Inflammatory macrophage (primary cell): ENCODE results near the gene LCP1.
"Not testable (repeated sequence)": the region's sequence is repeated elsewhere in the genome, so short reads cannot be mapped to it uniquely, and the experiment has no call there.

ENCODE experiments used
- DNase-seq, 2 donors: peaks; one replicate each; pipeline ENCODE4 v3.0.0-alpha.2; 2020 to 2022

Gene LCP1

GRCh38 chr13:46181377-46181839, 569 bp downstream of the LCP1 start:
- DNase-seq, result no peak

DNA sequence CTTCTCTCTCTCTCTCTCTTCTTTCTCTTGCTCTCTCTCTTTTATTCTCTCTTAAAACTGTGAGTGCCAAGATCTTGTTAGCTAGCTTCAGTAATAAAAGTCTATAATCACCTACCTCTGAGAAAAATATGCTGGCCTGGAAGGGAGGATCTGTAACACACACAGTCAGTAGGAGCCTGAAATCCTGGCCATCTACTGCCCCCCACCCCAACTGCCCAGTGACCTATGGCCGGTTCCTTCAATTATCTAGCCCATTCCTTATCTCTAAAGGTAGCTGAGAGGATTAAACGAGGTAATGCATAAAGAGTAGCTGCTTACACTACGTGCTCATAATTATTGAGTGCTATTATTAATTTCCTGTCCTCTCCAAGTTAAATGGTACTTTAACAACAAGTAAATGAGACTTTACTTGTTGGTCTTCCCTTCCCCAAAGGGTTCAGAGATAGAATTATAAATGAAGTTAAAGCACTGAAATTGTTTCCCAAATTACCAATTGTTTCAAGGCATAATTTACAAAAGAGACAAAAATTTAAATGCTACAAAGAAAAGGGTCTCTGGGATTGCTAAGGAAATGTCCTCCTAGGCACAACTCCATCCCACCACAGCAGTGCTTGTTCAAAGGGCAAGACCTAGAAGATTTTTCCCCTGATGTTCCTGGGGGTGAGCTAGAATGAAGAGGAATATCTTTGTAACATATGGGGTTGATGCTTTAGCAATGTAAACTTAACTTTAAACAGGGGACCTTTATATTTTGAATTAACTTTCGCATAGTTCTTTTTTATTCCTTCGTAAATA, 1.8 kb downstream of the LCP1 start:
- no peak for DNase-seq

DNA sequence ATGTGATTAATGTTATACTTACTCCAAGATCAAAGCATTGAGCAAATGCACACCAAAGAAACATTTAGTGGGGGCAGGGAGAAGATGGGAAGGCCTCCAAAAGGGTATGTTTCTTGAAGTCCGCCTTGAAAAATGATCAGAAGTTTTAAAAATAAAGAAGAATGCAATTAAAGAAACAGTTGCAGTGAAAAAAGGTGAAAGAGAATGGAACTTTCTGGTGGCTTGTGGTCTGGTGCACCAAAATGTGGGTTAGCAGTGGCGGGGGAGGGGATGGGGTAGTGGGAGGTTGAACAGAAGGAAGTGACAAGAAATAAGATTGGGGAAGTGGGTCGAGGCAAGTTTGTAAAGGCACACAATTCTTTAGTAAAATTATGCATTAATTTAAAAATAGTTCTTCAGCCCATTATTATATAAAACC, 2.5 kb downstream of the LCP1 start:
- DNase-seq, result peak; percentile 70 to 72

DNA sequence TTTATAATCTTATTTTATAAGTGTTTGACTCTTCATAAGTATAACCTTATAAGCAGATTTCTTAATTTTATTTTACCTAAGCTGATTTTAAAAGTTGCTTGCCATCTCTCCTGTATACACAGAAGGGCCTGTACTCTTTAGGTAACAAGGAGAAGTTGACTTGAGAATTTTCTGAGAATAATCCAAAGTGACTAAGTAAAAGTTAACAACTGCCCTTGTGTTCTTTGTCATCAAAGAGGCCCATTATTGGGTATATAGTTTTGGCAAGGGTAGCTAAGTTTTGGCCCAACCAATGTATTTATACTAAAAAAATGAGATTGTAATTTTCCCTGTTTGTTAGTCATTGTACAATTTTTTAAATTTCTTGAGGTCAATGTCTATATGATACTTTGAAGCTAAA, 3.2 kb downstream of the LCP1 start:
- DNase-seq, result no peak

GRCh38 chr13:46178143-46178542, 3.8 kb downstream of the LCP1 start:
- peak; percentile 72 to 76 for DNase-seq

DNA sequence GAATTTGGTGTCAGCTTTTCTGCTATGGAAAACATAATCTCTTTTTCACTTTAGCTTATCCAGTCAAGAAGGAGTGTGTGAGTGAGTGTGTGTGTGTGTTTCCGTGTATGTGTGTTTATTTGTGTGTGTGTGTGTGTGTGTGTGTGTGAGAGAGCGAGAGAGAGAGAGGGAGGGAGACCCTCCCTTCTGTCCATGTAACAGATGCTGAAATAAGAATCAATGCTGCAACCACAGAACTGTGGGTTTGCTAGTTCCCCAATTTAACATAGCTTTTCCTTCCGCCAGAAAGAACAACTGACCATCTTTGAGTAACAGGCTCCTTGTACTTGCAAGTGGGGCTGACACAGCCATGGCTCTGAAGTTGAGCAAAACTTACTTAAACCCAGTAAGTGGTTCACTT, 5.2 kb downstream of the LCP1 start:
- peak; percentile 89 to 94 for DNase-seq

DNA sequence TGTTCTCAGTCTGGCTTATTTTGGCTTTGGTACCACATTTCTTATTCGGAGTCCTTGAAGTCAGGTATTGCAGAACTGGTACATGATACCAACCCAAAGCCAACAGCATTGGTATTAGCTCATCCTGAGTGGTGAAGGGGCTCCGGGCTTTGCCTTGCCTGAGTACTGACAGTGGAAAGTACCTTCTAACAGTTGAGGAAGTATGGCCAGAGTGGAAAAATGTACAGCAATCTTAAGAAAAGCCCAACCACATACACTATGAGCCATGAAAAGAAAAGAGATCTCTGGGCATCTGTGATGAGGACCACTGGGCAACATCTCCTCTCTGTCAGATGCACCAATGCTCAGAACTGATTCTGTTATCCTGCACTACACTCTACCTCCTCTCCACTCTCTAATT, 8.3 kb downstream of the LCP1 start:
- DNase-seq, result peak; percentile 61 to 75

DNA sequence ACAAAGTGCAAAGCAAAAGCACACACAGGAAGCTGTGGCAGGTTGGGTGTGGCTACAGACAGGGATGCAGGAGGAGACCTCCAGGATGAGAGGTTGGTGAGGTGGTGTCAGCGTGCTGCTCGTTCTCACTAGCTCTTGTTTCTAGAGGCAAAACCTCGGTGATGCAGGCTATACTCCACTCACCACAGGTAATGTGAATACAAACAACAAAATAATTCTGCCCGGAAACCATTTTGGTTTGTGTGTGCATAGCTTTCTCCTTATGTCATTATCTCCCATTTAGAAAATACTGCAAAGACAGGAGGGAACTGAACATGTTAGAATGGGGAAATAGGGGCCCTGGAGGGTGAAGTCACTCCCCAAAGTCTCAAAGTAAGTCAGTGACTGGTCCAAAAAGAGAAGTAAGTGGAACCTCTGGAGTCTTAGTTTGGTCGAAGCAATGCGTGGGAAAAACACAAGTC, 9.4 kb downstream of the LCP1 start:
- DNase-seq, result peak; percentile 90 to 92

- DNase-seq, result no peak
Observed at GRCh38 chr13:46171739-46172138, 10.2 kb downstream of the LCP1 start.

DNA sequence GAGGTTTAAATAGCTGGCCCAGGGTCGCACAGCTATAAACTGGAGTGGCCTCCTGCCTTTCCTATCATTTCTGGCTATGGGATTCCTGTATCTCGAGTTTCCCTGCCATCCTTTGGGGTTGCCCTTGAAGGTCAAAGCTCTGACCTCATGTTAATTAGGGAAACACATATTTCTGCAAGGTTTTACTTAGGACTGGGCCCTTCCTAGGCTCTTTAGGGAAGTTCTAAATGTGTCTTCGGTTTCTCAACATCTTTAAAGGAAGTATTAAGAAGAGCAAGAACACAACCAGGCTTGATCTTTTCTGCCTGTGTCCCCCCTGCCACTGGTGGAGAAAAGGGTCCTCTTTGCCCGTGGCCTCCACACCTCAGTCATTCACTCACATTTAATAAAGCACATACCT, 10.8 kb downstream of the LCP1 start:
- DNase-seq, result peak; percentile 77 to 86

DNA sequence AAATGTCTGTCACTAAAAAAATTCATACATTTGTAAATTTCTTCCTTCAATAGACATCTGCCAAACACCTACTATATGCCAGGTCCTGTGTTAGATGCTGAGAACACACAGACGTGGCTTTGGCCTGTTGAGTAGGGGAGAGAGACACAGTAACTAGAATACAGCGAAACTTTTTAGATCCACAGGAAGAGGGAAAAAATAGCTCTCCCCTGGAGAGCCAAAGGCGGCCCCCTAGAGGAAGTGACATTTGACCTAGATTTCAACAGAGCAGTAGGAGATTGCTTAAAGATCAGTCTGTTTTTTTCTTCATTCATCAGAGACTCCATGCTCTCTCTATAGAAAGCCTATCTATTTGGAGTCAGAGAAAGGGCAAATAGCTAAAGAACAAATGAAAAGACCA, 11.3 kb downstream of the LCP1 start:
- DNase-seq, result no peak

- DNase-seq, result no peak
Observed at GRCh38 chr13:46170268-46170667, 11.7 kb downstream of the LCP1 start.

DNA sequence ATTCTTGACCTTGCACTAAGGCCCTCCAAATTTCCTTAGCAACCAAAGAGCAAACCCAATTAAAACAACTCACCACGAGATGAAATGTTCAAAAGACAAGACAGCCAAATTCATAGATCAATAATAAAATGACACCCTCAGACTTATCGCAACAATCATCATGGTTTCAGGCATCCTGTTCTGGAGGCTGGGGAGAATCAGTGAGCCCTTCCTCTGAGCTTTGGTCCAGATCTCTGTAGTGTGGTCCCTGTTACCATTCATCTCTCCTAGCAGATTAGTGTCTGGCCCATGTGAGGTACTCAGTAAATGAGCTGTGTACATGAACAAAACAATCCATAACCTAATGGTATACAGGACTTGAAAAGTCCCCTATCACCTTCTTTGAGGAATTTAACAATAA, 12.2 kb downstream of the LCP1 start:
- DNase-seq, result no peak

- DNase-seq, result peak; percentile 41 to 48
Observed at GRCh38 chr13:46168783-46169182, 13.2 kb downstream of the LCP1 start.

- DNase-seq, result peak; percentile 86 to 92
Observed at GRCh38 chr13:46168341-46168740, 13.6 kb downstream of the LCP1 start.

GRCh38 chr13:46166947-46167610, 14.9 kb downstream of the LCP1 start:
- DNase-seq, result no peak

DNA sequence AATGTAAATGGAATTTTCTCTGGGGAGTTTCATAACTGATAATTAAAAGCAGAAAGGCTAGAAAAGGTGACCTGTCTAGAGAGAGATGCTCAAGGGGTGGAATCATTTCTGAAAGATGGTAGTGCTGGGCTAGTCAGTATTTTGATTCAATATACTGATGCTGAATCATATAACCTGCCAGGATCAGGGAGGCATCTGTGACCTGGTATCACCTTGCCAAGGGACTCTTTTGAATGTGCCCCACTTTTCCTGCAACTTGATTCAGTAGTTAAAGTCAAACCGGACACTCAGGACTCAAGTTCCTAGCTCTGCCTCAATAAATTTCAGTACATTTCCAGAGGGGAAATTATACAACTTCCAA, 15.8 kb downstream of the LCP1 start:
- no peak for DNase-seq

- no peak for DNase-seq
Observed at GRCh38 chr13:46165485-46166223, 16.3 kb downstream of the LCP1 start.

- no peak for DNase-seq
Observed at GRCh38 chr13:46164661-46165060, 17.3 kb downstream of the LCP1 start.

DNA sequence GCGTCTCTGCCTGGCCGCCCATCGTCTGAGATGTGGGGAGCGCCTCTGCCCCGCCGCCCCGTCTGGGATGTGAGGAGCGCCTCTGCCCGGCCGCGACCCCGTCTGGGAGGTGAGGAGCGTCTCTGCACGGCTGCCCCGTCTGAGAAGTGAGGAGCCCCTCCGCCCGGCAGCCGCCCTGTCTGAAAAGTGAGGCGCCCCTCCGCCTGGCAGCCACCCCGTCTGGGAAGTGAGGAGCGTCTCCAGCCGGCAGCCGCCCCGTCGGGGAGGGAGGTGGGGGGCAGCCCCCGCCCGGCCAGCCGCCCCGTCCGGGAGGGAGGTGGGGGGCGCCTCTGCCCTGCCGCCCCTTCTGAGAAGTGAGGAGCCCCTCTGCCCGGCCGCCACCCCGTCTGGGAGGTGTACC, 19.2 kb downstream of the LCP1 start:
- DNase-seq, result not testable (repeated sequence)

DNA sequence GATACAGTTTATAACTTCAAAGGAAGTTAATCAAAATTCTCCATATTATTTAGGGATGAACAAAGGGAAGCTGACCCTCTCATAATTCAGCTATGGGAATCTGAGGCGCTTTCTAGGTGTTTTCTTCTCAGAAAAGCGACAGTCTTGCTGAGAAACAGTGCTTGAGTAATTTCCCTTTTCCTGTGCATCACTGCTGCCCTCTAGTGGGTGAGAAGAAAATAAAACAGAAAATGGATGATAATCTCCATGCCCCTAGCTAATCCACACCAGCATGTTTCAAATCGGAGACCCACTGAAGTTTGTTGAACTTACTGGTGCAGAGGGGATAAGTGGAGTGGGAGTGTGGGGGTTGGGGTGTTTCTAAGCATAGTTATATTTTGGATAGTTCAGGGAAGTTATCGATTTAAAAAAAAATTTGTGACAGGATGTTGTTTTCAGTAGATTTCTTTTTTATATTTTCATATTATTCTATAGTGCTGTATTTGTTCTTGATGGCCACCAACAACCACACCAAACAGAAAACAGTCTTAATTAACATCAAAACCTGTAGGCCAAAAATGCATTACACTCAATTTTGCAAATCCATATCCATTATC, 21.4 kb downstream of the LCP1 start:
- peak; percentile 64 to 68 for DNase-seq

- DNase-seq, result no peak
Observed at GRCh38 chr13:46160065-46160464, 21.9 kb downstream of the LCP1 start.

DNA sequence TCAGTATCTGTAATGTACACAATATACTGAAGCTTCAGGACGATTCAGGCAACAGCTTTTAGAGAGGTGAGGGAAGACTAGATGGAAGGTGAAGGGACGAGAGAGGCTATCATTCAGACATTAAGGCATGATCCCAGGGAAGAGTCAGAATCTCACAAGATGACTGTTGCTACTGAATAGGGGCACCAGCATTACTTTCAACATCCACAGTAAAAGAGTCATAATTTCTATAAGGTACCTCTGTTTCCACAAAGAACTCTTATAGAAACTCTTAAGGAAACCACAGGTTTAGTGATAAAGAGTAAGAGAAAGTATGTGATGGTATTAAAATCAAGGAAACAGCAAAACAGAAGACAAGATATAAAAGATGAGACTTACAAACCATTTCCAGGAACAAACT, 23.0 kb downstream of the LCP1 start:
- no peak for DNase-seq
